Liver (tissue), 9 donors: ENCODE measurements around the gene TEX264. TPM values are rescaled to one million over a fixed set of nuclear protein-coding genes. Genes with fewer than 3 reads are reported as not detected.

Experiments used
- DNase-seq: peaks from one replicate; pipeline ENCODE4 v3.0.0-alpha.2; 2017; ENCODE audit warnings: low spot score
- H3K27ac ChIP-seq, 2 donors: one replicate each; pipeline ENCODE4 v1.7.0; 2013; ENCODE audit warnings: inconsistent platforms in 2 of 2, low read length in 2 of 2, control low read depth in 1 of 2, low read depth in 1 of 2, mild to moderate bottlenecking in 1 of 2
- H3K27me3 ChIP-seq, 4 donors: one replicate each; pipeline versions ENCODE4 v1.6.1 to v1.7.0; 2013; ENCODE audit warnings: low read length in 3 of 4, inconsistent platforms in 1 of 4, mild to moderate bottlenecking in 1 of 4, moderate library complexity in 1 of 4; ENCODE audit not compliant: control insufficient read depth in 4 of 4, insufficient read depth in 4 of 4
- H3K36me3 ChIP-seq, 4 donors: one replicate each; pipeline versions ENCODE4 v1.6.1 to v1.7.0; 2013; ENCODE audit warnings: low read length in 3 of 4, mild to moderate bottlenecking in 3 of 4, low read depth in 1 of 4, moderate library complexity in 1 of 4; ENCODE audit not compliant: control insufficient read depth in 4 of 4, insufficient read depth in 3 of 4
- H3K4me1 ChIP-seq, 4 donors: one replicate each; pipeline versions ENCODE4 v1.6.1 to v1.7.0; 2013; ENCODE audit warnings: low read length in 3 of 4, mild to moderate bottlenecking in 3 of 4, moderate library complexity in 1 of 4; ENCODE audit not compliant: control insufficient read depth in 4 of 4, insufficient read depth in 4 of 4
- H3K4me3 ChIP-seq, 3 donors: one replicate each; pipeline versions ENCODE4 v1.6.1 to v1.7.0; 2013; ENCODE audit warnings: low read length in 3 of 3, control low read depth in 1 of 3, low read depth in 1 of 3, mild to moderate bottlenecking in 1 of 3
- H3K9ac ChIP-seq, 2 donors: one replicate each; pipeline ENCODE4 v1.7.0; 2013; ENCODE audit warnings: low read length in 2 of 2, mild to moderate bottlenecking in 2 of 2, moderate library complexity in 2 of 2, control low read depth in 1 of 2, low read depth in 1 of 2
- H3K9me3 ChIP-seq, 4 donors: one replicate each; pipeline versions ENCODE4 v1.6.1 to v1.7.0; 2013; ENCODE audit warnings: low read length in 3 of 4; ENCODE audit not compliant: control insufficient read depth in 4 of 4
- EGR1 ChIP-seq, 2 donors: IDR thresholded peaks; 2 replicates each; pipeline ENCODE4 v1.6.1; 2016 to 2018; ENCODE audit warnings: antibody characterized with exemption in 2 of 2, low read depth in 2 of 2
- FOXA1 ChIP-seq: IDR thresholded peaks from 2 replicates; pipeline ENCODE4 v1.6.1; 2016; ENCODE audit warnings: antibody characterized with exemption
- HNF4A ChIP-seq, 2 donors: conservative IDR thresholded peaks; 2 replicates each; pipeline ENCODE4 v1.6.1; 2016; ENCODE audit warnings: antibody characterized with exemption in 2 of 2, mild to moderate bottlenecking in 2 of 2
- HNF4G ChIP-seq: IDR thresholded peaks from 2 replicates; pipeline ENCODE4 v1.6.1; 2016; ENCODE audit warnings: antibody characterized with exemption
- JUND ChIP-seq, 2 donors: IDR thresholded peaks; 2 replicates each; pipeline ENCODE4 v1.6.1; 2016; ENCODE audit warnings: antibody characterized with exemption in 2 of 2
- NR2F2 ChIP-seq: IDR thresholded peaks from 2 replicates; pipeline ENCODE4 v1.6.1; 2016; ENCODE audit warnings: antibody characterized with exemption
- RAD21 ChIP-seq, 2 donors: IDR thresholded peaks; 2 replicates each; pipeline ENCODE4 v1.6.1; 2016; ENCODE audit warnings: antibody characterized with exemption in 2 of 2, mild to moderate bottlenecking in 2 of 2
- REST ChIP-seq: IDR thresholded peaks from 2 replicates; pipeline ENCODE4 v1.6.1; 2016; ENCODE audit warnings: antibody characterized with exemption, mild to moderate bottlenecking
- RXRA ChIP-seq, 2 donors: IDR thresholded peaks; 2 replicates each; pipeline ENCODE4 v1.6.1; 2017 to 2018; ENCODE audit warnings: antibody characterized with exemption in 2 of 2, mild to moderate bottlenecking in 1 of 2
- SP1 ChIP-seq: IDR thresholded peaks from 2 replicates; pipeline ENCODE4 v1.6.1; 2018; ENCODE audit warnings: antibody characterized with exemption, mild to moderate bottlenecking
- TAF1 ChIP-seq: conservative IDR thresholded peaks from 2 replicates; pipeline ENCODE4 v1.6.1; 2016; ENCODE audit warnings: antibody characterized with exemption, mild to moderate bottlenecking
- WGBS: extraction: QIAGEN DNeasy Blood & Tissue Kit; methylation state at CpG from one replicate; pipeline ENCODE4 v1.1.7; 2013; 5-methylcytosine and 5-hydroxymethylcytosine counted together
- polyA plus RNA-seq, 2 donors: library from polyadenylated mRNA; stranded (reverse) in 1 of 2; unstranded in 1 of 2; fragments of 200-250 nt in 1 of 2; fragments of >200 nt in 1 of 2; fragmentation: Nextera tagmentation in 1 of 2; extraction: Ambion mirVana in 1 of 2; gene quantifications; one replicate each; pipeline versions ENCODE4 v1.2.1 to v1.2.3, GENCODE V29; 2013 to 2015
- total RNA-seq, 2 donors: library from RNA; depleted of rRNA; stranded (reverse); fragments of >200 nt; gene quantifications; one replicate each; pipeline ENCODE4 v1.2.3, GENCODE V29; 2014
- TF ChIP-seq, protein P1 (sequence below): fragments of 150-350 bp; IDR thresholded peaks from 2 replicates; pipeline ENCODE4 v1.5.1; 2017; ENCODE audit warnings: improper control_type of control experiment, low read depth, low read length; ENCODE audit not compliant: missing input control
- TF ChIP-seq, protein P2 (sequence below): IDR thresholded peaks from 2 replicates; pipeline ENCODE4 v1.6.1; 2016; ENCODE audit warnings: antibody characterized with exemption
- TF ChIP-seq, protein P3 (sequence below): IDR thresholded peaks from 2 replicates; pipeline ENCODE4 v1.6.1; 2016; ENCODE audit warnings: antibody characterized with exemption
- donor health status: healthy.
- donor health status: healthy.
- donor health status: healthy.
- donor health status: healthy.
- donor health status: healthy.

The TEX264 gene
- total and polyA plus RNA-seq, 4 donors: 21.2 to 48.4 (median 35.6) TPM

DNA sequence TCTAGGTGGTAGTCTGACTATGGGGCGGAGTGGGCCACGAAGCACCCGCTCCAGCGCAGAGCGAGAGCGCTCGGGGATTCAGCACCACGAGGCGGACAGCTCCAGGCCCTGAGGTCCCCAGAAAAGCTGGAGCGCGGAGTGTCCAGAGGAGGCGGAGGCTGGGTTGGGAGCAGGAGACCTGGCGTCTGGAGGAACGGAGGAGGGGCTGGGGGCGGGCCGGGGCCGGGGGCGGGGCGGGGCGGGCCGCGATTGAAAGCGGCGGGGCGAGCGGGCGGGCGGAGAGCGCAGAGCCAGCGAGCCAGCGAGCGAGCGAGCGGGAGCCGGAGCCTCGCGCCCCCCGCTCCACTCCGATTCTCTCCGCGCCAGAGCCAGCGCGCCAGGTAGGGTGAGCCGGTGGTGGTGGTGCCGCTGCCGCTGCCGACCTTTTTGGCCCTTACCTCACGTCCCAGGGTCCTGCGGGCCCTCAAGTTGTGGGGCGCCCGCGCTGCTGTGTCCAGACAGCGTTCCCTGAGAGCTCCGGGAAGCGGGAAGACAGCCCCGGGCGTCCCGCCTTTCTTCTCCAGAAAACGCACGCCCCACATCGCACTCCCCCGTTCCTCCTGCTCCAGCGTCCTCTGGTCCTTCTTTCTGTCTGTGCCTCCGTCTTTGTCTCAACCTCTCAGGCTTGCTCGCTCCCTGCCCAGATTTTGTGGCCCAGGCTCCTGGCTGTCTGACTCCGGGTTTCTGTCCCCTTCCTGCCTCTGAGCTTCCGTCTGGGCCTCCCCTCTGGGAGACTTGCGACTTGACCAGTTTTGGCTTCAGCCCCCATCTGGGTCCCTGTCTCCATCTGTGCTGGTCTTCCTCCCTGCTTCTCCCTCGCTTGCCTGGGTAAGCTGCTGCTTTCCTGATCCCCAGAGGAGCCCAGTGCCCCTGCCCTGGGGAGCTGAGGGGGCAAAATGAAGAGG lies 36.0 kb downstream of the TEX264 start, which contains the start of gene GRM2:
TSS of gene GRM2 (plus strand) at position 281 of the 944 bp plus-strand sequence. CDS start 1,916 bp downstream, outside the sequence.
- Histone ChIP-seq H3K27me3 (no peaks in the 10 kb centered on the region), H3K27ac (no peak within 1 kb of the TSS), H3K4me1 (peaks cover 0 to 4% (median 1%) of the 10 kb centered on the region in 4 donors), H3K9me3 (no peaks in the 10 kb centered on the region), H3K9ac (no peak within 1 kb of the TSS), H3K36me3 (peaks cover 5 to 25% (median 11%) of the 10 kb centered on the region in 4 donors), H3K4me3 (peak within 1 kb of the TSS in 1 of 3 donors; percentile 12)
- 21% methylated on average over 69 of the region's 69 CpGs for WGBS
- TF ChIP-seq NR2F2 (no peak), HNF4G (no peak), REST (peak; percentile 98), EGR1 (IDR thresholded peaks at IDR 0.05; ENCODE audit: low read depth in 2 of 2) (no peak), HNF4A (conservative IDR thresholded peaks at IDR 0.05) (no peak), RXRA (IDR thresholded peaks at IDR 0.05) (no peak)
- TF ChIP-seq, protein P1, sequence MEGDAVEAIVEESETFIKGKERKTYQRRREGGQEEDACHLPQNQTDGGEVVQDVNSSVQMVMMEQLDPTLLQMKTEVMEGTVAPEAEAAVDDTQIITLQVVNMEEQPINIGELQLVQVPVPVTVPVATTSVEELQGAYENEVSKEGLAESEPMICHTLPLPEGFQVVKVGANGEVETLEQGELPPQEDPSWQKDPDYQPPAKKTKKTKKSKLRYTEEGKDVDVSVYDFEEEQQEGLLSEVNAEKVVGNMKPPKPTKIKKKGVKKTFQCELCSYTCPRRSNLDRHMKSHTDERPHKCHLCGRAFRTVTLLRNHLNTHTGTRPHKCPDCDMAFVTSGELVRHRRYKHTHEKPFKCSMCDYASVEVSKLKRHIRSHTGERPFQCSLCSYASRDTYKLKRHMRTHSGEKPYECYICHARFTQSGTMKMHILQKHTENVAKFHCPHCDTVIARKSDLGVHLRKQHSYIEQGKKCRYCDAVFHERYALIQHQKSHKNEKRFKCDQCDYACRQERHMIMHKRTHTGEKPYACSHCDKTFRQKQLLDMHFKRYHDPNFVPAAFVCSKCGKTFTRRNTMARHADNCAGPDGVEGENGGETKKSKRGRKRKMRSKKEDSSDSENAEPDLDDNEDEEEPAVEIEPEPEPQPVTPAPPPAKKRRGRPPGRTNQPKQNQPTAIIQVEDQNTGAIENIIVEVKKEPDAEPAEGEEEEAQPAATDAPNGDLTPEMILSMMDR: no peak
- DNase-seq: peak; percentile 75

- WGBS: 78% methylated on average over 3 of the region's 3 CpGs
- no peak overlapping the region for H3K4me3 ChIP-seq
- H3K4me1 ChIP-seq: peaks cover 0 to 4% (median 1%) of the 10 kb centered on the region in 4 donors
- no peaks in the 10 kb centered on the region for H3K9me3 ChIP-seq
- no peak for DNase-seq
- H3K36me3 ChIP-seq: peaks cover 4 to 16% (median 7%) of the 10 kb centered on the region in 4 donors
- H3K9ac ChIP-seq: no peak overlapping the region
- no peak overlapping the region for H3K27ac ChIP-seq
- H3K27me3 ChIP-seq: no peaks in the 10 kb centered on the region
- TF ChIP-seq, protein P2, sequence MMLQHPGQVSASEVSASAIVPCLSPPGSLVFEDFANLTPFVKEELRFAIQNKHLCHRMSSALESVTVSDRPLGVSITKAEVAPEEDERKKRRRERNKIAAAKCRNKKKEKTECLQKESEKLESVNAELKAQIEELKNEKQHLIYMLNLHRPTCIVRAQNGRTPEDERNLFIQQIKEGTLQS: no peak
- TF ChIP-seq RAD21 (IDR thresholded peaks at IDR 0.05): no peak
- no peak for TF ChIP-seq JUND (IDR thresholded peaks at IDR 0.05)
- no peak for TF ChIP-seq FOXA1
- TF ChIP-seq, protein P3, sequence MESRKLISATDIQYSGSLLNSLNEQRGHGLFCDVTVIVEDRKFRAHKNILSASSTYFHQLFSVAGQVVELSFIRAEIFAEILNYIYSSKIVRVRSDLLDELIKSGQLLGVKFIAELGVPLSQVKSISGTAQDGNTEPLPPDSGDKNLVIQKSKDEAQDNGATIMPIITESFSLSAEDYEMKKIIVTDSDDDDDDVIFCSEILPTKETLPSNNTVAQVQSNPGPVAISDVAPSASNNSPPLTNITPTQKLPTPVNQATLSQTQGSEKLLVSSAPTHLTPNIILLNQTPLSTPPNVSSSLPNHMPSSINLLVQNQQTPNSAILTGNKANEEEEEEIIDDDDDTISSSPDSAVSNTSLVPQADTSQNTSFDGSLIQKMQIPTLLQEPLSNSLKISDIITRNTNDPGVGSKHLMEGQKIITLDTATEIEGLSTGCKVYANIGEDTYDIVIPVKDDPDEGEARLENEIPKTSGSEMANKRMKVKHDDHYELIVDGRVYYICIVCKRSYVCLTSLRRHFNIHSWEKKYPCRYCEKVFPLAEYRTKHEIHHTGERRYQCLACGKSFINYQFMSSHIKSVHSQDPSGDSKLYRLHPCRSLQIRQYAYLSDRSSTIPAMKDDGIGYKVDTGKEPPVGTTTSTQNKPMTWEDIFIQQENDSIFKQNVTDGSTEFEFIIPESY: no peak
- TF ChIP-seq TAF1: no peak
- no peak for TF ChIP-seq HNF4A (conservative IDR thresholded peaks at IDR 0.05)
- no peak for TF ChIP-seq SP1
Measured at GRCh38 chr3:51708216-51708845, 37.3 kb downstream of the TEX264 start.
